ENCODE data around the gene PAAF1.

PAAF1 gene

GRCh38 chr11:73944901-73945300, 68.1 kb downstream of the PAAF1 start:
- no peak for DNase-seq (ENCODE audit: low read depth in 2 of 2, low spot score in 1 of 2)

GRCh38 chr11:73945396-73945795, 68.6 kb downstream of the PAAF1 start:
- DNase-seq (ENCODE audit: low read depth in 2 of 2, low spot score in 1 of 2), result no peak

- DNase-seq (ENCODE audit: low read depth in 2 of 2, low spot score in 1 of 2), result no peak
These were observed 70.1 kb downstream of the PAAF1 start for GRCh38 chr11:73946798-73947458.

- DNase-seq (ENCODE audit: low read depth in 2 of 2, low spot score in 1 of 2), result no peak
These were observed 72.4 kb downstream of the PAAF1 start for GRCh38 chr11:73949246-73949645.

GRCh38 chr11:73949912-73950311, 73.1 kb downstream of the PAAF1 start:
- DNase-seq (ENCODE audit: low read depth in 2 of 2, low spot score in 1 of 2), result no peak

GRCh38 chr11:73950869-73951710, 74.3 kb downstream of the PAAF1 start, which contains the start of gene DNAJB13:
Gene DNAJB13, plus strand, starts transcription at chr11:73951026. Its CDS starts 44 bp downstream, at chr11:73951070.
- no peak for DNase-seq (ENCODE audit: low read depth in 2 of 2, low spot score in 1 of 2)

- DNase-seq (ENCODE audit: low read depth in 2 of 2, low spot score in 1 of 2), result no peak
These were observed 75.0 kb downstream of the PAAF1 start for GRCh38 chr11:73951797-73952196.

- no peak for DNase-seq (ENCODE audit: low read depth in 2 of 2, low spot score in 1 of 2)
These were observed 80.3 kb downstream of the PAAF1 start for GRCh38 chr11:73956876-73957653.

GRCh38 chr11:73957654-73958361, 81.0 kb downstream of the PAAF1 start:
- DNase-seq (ENCODE audit: low read depth in 2 of 2, low spot score in 1 of 2), result no peak

- DNase-seq (ENCODE audit: low read depth in 2 of 2, low spot score in 1 of 2), result no peak
These were observed 81.8 kb downstream of the PAAF1 start for GRCh38 chr11:73958521-73959141.

GRCh38 chr11:73961321-73961720, 84.5 kb downstream of the PAAF1 start:
- DNase-seq (ENCODE audit: low read depth in 2 of 2, low spot score in 1 of 2), result no peak

- DNase-seq (ENCODE audit: low read depth in 2 of 2, low spot score in 1 of 2), result no peak
These were observed 85.4 kb downstream of the PAAF1 start for GRCh38 chr11:73962101-73962705.

GRCh38 chr11:73963861-73964260, 87.1 kb downstream of the PAAF1 start:
- DNase-seq (ENCODE audit: low read depth in 2 of 2, low spot score in 1 of 2), result no peak

- DNase-seq (ENCODE audit: low read depth in 2 of 2, low spot score in 1 of 2), result no peak
These were observed 88.4 kb downstream of the PAAF1 start for GRCh38 chr11:73965076-73965763.

GRCh38 chr11:73965764-73966121, 88.9 kb downstream of the PAAF1 start:
- no peak for DNase-seq (ENCODE audit: low read depth in 2 of 2, low spot score in 1 of 2)

GRCh38 chr11:73968356-73968966, 91.7 kb downstream of the PAAF1 start:
- no peak for DNase-seq (ENCODE audit: low read depth in 2 of 2, low spot score in 1 of 2)

GRCh38 chr11:73969091-73969490, 92.3 kb downstream of the PAAF1 start:
- no peak for DNase-seq (ENCODE audit: low read depth in 2 of 2, low spot score in 1 of 2)

- no peak for DNase-seq (ENCODE audit: low read depth in 2 of 2, low spot score in 1 of 2)
These were observed 93.4 kb downstream of the PAAF1 start for GRCh38 chr11:73969991-73970800.

All from stimulated activated CD8-positive, alpha-beta memory T cell treated with anti-CD3 and anti-CD28 coated beads, Interleukin-4, amount 100 ng/mL, for 1 hour (primary cell).